Peyer's patch (tissue), 4 donors: ENCODE measurements around the gene DOCK6. TPM values are rescaled to one million over a fixed set of nuclear protein-coding genes. Genes with fewer than 3 reads are reported as not detected.
A peak's percentile ranks its signal among the peaks of the same experiment; 100 is the strongest.

Source experiments
- DNase-seq, 3 donors: peaks; one replicate each; pipeline ENCODE4 v3.0.0-alpha.2; 2017 to 2019
- H3K27ac ChIP-seq, 4 donors: fragments of 200-600 bp; sonication (generic); one replicate each; pipeline ENCODE4 v1.5.1; 2016 to 2019
- H3K27me3 ChIP-seq, 2 donors: fragments of 200-600 bp; sonication (generic); one replicate each; pipeline ENCODE4 v1.5.1; 2019
- H3K36me3 ChIP-seq, 3 donors: fragments of 200-600 bp; sonication (generic); one replicate each; pipeline ENCODE4 v1.5.1; 2016 to 2019
- H3K4me1 ChIP-seq, 4 donors: fragments of 200-600 bp; sonication (generic); one replicate each; pipeline ENCODE4 v1.5.1; 2016 to 2019
- H3K4me3 ChIP-seq, 4 donors: fragments of 200-600 bp; sonication (generic); 1 replicate in 3 of 4; 2 replicates in 1 of 4; pipeline ENCODE4 v1.5.1; 2016 to 2019; ENCODE audit warnings: mild to moderate bottlenecking in 1 of 4
- H3K9me3 ChIP-seq, 4 donors: fragments of 200-600 bp; sonication (generic); one replicate each; pipeline ENCODE4 v1.5.1; 2016 to 2019; ENCODE audit warnings: mild to moderate bottlenecking in 1 of 4
- CTCF ChIP-seq, 6 experiments: fragments of 450-650 bp in 4 of 6; fragments of 200-600 bp in 2 of 6; sonication (generic) in 1 of 6; IDR thresholded peaks; one replicate each; pipeline ENCODE4 v1.5.1; 2017 to 2019; ENCODE audit warnings: antibody characterized with exemption in 6 of 6, mild to moderate bottlenecking in 3 of 6, moderate library complexity in 1 of 6
- POLR2A ChIP-seq, 2 donors: fragments of 450-650 bp; IDR thresholded peaks; one replicate each; pipeline ENCODE4 v1.5.1; 2017; ENCODE audit warnings: antibody characterized with exemption in 2 of 2, mild to moderate bottlenecking in 2 of 2, moderate library complexity in 2 of 2
- total RNA-seq, 4 donors: library from RNA; depleted of rRNA; stranded (reverse); fragments of >200 nt; gene quantifications; one replicate each; pipeline ENCODE4 v1.1.0, GENCODE V29; 2016

The DOCK6 gene
- total RNA-seq, 4 donors from 2014 or later, result 66.4 to 194 (median 157) TPM

GRCh38 chr19:11251217-11251616 lies 11.1 kb downstream of the DOCK6 start:
- DNase-seq, result no peak
- H3K4me3 ChIP-seq, result no peak overlapping the region
- TF ChIP-seq CTCF (IDR thresholded peaks at IDR 0.05) (no peak), POLR2A (IDR thresholded peaks at IDR 0.05) (no peak)
- no peaks in the 10 kb centered on the region for H3K4me1 ChIP-seq
- no peak overlapping the region for H3K27ac ChIP-seq
- H3K36me3 ChIP-seq, result peaks cover 0 to 51% (median 0%) of the 10 kb centered on the region in 3 donors
- no peaks in the 10 kb centered on the region for H3K9me3 ChIP-seq
- no peaks in the 10 kb centered on the region for H3K27me3 ChIP-seq

GRCh38 chr19:11248852-11249251 lies 13.5 kb downstream of the DOCK6 start:
- Histone ChIP-seq H3K4me1 (no peaks in the 10 kb centered on the region), H3K9me3 (no peaks in the 10 kb centered on the region), H3K36me3 (peaks cover 0 to 51% (median 0%) of the 10 kb centered on the region in 3 donors), H3K4me3 (no peak overlapping the region), H3K27ac (no peak overlapping the region), H3K27me3 (no peaks in the 10 kb centered on the region)
- no peak for DNase-seq
- TF ChIP-seq POLR2A (IDR thresholded peaks at IDR 0.05) (no peak), CTCF (IDR thresholded peaks at IDR 0.05) (no peak)

DNA sequence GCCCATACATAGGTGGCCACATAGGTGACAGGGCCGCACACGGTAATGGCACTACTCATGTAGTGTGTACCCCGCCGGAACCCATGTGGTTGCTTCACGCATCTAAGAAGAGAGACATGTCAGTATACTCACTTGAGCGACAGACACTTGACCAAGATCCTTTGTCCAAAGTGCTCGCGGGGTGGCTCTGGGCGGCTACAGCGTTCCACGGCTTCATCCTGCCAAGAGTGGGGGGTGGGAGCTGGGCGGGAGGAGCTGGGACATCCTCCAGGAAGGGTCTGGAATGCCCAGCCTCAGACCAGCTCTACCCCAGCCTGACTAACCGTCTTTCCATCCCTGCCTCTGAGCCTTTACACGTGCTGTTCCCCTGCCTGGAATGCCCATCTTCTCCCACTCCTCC lies 14.4 kb downstream of the DOCK6 start:
- Histone ChIP-seq H3K27me3 (no peaks in the 10 kb centered on the region), H3K4me3 (no peak overlapping the region), H3K36me3 (peaks cover 0 to 54% (median 0%) of the 10 kb centered on the region in 3 donors), H3K27ac (peak overlapping the region in 2 of 4 donors; percentile 12 to 46), H3K9me3 (no peaks in the 10 kb centered on the region), H3K4me1 (peaks cover 0 to 8% (median 2%) of the 10 kb centered on the region in 4 donors)
- DNase-seq, result no peak
- no peak for TF ChIP-seq POLR2A (IDR thresholded peaks at IDR 0.05)
- no peak for TF ChIP-seq CTCF (IDR thresholded peaks at IDR 0.05)

GRCh38 chr19:11247391-11247790 lies 14.9 kb downstream of the DOCK6 start:
- DNase-seq, result no peak
- peaks cover 0 to 8% (median 2%) of the 10 kb centered on the region in 4 donors for H3K4me1 ChIP-seq
- TF ChIP-seq CTCF (IDR thresholded peaks at IDR 0.05), result no peak
- TF ChIP-seq POLR2A (IDR thresholded peaks at IDR 0.05), result no peak
- H3K27ac ChIP-seq, result peak overlapping the region in 2 of 4 donors; percentile 12 to 46
- H3K4me3 ChIP-seq, result no peak overlapping the region
- H3K9me3 ChIP-seq, result no peaks in the 10 kb centered on the region
- H3K36me3 ChIP-seq, result peaks cover 0 to 55% (median 0%) of the 10 kb centered on the region in 3 donors
- H3K27me3 ChIP-seq, result no peaks in the 10 kb centered on the region

DNA sequence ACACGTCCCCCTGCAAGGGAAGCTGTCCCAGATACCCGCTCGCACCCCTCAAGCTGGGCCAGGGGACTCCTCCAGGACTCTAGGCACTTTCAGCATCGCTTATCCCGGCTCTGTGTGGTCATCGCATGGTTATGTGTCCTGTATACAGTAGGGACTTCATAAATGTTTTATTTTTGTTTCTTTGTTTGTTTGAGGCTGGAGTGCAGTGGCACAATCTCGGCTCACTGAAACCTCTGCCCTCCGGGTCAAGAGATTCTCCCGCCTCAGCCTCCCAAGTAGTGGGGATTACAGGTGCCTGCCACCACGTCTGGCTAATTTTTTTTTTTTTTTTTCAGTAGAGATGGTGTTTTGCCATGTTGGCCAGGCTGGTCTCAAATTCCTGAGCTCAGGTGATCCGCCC lies 15.4 kb downstream of the DOCK6 start:
- DNase-seq, result no peak
- peaks cover 0 to 52% (median 0%) of the 10 kb centered on the region in 3 donors for H3K36me3 ChIP-seq
- H3K4me3 ChIP-seq, result no peak overlapping the region
- no peaks in the 10 kb centered on the region for H3K9me3 ChIP-seq
- TF ChIP-seq POLR2A (IDR thresholded peaks at IDR 0.05), result no peak
- TF ChIP-seq CTCF (IDR thresholded peaks at IDR 0.05), result no peak
- no peaks in the 10 kb centered on the region for H3K27me3 ChIP-seq
- peaks cover 0 to 8% (median 2%) of the 10 kb centered on the region in 4 donors for H3K4me1 ChIP-seq
- H3K27ac ChIP-seq, result peak overlapping the region in 1 of 4 donors; percentile 46
